GM21576 (cell line): Measurements from ENCODE around the gene PAFAH2.
"Not testable (repeated sequence)": the region's sequence is repeated elsewhere in the genome, so short reads cannot be mapped to it uniquely, and the experiment has no call there.

Experiments used
- ATAC-seq: cut with Tn5 transposase; IDR thresholded peaks from one replicate; pipeline ENCODE4 v1.9.1; 2021; ENCODE audit warnings: mild to moderate bottlenecking, moderate library complexity; ENCODE audit not compliant: unreplicated experiment

Gene PAFAH2

DNA sequence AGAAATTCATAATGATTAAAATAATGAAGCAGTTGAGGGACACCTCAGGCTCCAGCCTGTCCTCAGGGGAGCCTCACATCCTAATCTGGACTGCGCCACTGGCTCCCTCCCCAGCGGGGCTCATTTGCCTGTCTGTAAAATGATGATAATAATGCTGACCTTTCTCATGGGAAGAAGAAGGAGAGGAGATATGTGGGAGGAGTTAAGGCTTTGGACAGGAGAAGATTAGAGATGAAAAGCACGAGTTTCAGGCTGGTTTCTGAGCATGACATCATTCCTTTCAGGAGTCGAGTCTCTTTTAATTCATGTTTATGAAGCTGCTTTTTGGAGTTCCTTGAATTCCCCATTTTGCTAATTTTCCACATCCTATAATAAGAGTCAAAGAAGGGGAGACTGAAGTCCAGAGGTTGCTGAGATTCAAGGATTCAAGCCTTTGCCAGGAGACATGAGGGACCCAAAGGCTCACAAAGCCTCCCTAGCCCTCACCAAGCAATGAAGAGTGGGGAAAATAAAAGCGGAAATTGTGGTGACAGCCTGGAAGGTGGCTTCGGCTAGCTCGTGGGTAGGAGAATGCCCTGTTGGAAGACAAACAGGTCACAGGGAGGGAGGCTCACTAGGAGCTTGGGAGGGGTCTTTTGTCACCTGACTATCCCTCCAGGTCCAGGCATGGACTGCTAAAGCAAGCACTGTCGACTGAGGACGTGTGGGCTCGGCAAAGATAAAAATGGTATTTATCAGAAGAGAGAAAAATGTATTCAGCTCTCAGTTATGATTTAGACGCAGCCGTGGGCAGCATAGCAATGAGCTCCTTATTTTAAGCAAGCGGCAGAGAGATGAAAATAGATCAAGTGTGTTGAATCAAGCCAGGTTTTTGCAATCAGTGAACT lies 64.1 kb downstream of the PAFAH2 start:
- no peak for ATAC-seq

DNA sequence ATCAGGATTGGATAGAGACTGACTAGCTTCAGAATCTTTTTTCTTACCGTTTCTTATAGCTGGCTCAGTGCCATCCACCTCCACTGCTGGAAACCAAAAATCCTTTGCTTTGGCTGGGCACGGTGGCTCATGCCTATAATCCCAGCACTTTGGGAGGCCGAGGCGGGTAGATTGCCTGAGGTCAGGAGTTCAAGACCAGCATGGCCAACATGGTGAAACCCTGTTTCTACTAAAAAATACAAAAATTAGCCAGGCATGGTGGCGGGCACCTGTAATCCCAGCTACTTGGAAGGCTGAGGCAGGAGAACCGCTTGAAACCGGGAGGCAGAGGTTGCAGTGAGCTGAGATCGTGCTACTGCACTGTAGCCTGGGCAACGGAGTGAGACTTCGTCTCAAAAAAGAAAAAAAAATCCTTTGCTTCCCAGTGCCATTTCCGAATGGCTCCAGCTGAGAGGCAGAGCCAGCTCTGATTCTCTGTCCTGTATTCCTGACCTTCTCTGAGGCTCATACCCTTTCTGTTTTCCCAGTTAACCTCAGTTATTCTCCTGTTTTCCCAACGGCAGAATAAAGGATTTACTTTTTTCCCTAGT lies 65.0 kb downstream of the PAFAH2 start:
- not testable (repeated sequence) for ATAC-seq

DNA sequence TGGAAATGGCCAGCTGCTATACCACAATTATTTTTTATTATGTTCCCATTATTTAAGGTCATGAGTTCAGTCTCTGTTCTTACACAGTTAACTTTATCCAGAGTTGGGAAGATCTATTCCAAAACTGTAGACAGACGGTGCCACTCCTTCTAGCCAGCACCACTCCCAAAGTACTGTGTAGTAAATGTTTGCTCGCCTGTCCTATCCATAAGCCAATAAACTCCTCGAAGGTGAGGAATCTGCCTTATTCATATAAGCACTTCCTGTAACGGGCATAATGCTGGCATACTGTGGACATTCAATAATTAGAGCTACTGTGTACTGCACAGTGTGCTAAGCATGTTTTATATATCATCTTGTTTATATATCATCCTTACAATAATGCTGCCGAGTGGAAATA lies 65.5 kb downstream of the PAFAH2 start:
- ATAC-seq: no peak

DNA sequence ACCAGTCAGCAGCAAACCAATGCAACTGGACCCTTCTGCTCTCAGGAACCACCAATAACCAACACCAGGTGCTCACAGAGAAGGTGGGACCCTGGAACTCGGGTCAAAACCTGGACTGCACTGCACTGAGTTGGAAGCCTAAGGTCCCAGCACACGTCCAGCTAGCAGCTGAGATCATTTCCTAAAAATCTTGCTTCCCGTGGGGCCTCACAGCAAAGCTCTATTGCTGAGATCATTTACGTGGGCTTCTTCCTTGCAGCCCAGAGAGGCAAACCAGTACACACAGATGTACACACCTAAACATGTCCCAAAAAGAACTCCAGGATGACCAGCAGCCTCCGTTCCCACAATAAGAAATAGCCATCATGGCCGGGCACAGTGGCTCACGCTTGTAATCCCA lies 68.8 kb downstream of the PAFAH2 start:
- no peak for ATAC-seq

DNA sequence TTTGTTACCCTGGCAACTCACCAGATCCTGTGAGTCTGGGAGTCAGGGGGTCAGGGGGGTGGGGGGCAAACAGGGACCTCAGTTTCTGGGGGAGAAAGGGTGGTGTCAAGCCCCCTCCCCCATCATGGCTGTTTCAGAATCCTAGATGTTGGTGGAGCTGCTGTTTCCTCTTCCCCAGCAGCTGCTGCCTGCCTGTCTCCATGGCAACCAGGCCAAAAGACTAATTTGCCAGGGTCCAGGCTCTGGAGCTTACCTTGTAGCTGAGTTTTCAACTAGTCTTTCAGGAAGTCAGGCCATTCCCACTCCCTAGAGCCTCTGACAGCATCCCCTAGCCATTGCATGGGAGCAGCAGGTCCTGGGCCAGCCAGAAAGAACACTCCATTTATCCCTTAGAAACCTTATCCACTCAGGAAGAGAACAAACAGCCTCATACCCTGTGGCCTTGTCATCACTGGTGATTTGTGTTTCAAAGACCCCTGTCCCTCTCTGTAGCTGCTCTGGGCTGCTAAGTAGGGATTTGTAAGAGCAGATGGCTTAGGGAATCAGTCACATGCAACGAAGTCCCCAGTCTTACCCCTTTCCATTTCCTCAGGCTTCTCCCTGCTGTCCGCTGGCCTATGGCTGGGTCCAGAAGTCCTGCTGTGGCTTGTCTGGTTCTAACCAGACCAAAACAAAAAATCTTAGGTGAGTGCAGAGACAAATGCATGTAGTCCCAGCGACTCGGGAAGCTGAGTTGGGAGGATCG lies 70.2 kb downstream of the PAFAH2 start:
- no peak for ATAC-seq

DNA sequence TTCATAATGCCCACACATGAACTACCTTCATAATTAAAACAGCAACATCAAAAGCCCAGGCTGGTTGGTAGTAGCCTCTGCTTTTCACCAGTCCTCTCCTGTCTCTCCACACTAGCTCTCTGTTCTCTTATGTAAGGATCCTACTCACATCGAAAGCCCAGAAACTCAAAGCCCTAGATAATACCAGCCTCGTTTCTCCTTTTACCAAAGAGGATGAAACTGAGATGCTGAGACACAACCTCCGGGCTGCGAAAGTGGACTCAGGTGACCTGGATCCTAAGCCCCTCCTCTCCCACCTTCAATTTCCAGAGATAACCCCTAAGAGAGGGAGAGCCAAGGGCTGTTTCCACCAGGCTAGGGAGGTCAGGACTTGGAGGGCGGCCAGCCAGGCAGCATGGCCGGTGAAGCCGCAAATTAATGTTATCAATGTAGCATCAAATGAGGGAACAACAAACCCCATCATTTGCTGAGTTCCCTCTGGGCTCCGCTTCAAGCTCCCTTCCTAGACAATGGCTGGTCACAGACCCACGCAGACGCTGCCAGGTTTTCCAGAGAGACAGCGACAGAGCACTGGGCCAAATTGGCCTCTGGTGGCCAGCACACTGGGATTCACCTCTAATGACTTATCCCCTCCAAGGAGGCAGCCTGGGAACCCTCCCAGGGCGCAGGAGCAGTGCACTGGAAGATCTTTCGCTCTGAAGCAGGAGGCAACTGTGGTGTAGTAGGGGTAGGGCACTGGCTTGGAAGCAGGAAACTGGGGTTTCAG lies 70.9 kb downstream of the PAFAH2 start:
- ATAC-seq: no peak

DNA sequence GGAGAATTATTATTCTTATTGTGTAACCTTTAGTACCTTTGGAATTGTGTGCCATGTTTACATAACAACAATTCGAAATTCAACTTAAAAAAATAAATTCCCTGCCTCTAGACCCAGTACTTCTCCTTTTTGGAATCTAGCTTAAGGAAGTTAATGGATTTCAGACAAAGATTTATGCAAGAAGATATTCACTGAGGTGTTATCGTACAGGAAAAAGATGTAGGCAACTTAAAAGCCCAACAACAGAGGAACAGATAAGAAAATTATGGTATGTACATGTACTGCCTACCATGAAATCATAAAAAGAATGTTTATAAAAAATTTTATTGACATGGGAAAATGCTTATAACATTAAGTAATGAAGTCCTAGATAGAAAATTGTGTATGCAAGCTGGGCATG lies 73.4 kb downstream of the PAFAH2 start:
- ATAC-seq: no peak

DNA sequence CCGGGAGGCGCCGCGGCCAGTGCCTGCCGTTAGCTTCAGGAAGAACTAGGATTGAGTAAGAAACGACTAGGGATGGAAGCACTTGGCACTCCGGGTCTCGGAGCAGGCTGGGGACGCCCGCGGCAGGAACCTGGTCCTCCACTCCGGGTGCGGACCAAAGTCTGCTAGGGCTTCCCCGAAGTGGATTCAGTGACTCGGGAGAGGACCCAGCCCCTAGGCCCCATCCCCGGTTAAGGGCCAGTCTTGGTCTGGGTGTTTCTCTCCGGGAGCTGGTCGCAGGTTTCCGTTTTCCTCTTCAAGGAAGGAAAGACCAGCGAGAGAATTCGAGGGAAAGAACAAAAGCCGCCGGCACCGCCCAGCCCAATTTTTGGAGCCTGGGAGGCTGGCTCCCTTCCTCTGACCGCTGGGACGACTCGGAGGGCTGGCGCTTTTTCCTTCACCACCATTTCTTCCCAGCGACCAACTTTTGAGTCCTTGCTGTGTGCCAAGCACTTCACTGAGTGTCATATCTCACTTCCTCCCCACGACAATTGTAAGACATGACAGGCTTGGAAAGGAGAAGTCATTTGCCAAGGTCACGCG lies 74.8 kb downstream of the PAFAH2 start:
- no peak for ATAC-seq

DNA sequence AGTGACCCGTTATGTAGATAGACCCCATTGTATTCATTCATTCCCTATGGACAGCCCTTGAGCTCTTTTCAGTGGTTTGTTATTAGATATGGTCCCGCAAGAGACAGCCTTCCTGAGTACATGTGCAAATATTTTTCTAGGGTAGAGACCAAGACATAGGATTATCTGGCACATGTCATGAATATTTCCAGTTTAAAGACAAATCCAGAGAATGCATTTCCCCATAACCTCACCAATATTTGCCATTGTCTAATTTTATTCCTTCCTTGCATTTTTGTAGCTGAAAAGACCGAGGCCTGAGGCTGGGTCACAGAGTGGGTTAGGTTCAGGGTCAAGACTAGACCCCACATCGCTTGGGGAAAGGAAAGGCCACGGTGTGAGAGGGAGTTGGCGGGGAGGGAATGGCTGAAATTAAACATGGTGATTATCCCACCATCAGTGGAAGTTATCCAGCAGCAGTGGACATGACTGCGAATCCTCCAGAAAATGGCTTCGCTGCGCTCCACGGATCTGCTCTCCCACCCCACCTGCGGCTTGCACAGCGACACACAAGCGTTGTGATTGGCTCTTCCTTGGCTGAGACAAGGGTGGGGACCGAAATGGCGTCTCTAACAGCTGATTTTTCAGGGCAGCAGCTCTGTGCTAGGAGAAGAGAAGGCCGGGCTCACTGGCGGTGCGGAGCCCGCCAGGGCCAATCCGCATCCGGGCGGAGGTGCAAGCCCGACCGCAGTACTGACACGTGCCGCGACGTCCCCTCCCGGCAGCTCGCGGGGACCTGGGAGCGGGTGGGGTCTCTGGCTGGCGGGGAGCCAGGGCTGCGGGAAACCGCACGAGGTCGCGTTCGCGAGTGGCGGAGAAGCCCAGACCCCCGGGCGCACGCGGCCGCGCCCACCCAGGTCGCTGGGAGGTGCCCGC lies 75.5 kb downstream of the PAFAH2 start:
- ATAC-seq: no peak

DNA sequence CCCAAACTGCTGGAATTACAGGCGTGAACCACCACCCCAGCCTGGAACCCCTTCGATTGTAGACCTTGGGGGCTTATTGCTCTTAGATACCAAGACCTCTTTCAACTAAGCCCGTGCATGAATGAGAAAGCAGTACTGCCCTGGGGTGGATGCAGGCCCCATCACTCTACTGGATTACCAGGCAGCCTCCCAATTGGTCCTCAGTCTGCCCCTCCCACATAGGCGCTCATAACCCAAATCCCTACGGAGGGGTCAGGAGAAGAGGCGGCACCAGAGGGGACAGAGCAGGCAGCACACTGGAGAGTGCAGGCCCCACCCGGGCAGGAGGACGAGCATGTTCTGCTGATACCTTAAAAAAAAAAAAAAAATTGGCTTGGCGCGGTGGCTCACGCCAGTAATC lies 79.2 kb downstream of the PAFAH2 start:
- no peak for ATAC-seq

DNA sequence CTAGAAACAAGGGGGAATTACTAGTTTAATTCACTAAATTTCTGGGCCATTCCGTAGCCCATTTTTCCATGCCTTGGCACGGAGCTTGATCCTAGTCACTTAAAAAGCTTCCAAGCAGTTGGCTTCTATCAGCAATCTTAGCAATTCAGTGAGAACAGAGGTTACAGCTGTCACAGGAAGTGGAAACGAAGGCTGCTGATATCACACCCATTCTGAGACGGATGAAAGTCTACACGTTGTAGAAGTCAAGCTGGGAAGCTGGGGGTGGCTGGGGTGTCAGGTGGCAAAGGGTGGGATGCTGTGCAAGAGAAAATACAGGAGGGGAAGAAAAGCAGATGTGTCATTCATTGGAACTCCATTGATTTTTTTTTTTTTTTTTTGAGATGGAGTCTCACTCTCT lies 79.9 kb downstream of the PAFAH2 start:
- no peak for ATAC-seq

DNA sequence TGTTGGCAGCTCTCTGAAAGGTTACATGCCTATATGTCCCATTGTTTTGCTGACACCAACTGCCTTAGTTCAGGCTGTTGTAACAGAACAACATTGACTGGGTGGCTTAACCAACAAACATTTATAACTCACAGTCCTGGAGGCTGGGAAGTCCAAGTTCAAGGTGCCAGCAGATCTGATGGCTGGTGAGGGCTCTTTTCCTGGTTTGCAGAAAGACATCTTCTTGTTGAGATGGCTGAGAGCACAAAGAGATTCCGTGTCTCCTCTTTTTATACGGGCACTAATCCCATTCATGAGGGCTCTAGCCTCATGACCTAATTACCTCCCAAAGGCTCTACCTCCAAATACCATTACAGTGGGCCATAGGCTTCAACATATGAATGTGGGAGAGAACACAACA lies 81.4 kb downstream of the PAFAH2 start:
- no peak for ATAC-seq

DNA sequence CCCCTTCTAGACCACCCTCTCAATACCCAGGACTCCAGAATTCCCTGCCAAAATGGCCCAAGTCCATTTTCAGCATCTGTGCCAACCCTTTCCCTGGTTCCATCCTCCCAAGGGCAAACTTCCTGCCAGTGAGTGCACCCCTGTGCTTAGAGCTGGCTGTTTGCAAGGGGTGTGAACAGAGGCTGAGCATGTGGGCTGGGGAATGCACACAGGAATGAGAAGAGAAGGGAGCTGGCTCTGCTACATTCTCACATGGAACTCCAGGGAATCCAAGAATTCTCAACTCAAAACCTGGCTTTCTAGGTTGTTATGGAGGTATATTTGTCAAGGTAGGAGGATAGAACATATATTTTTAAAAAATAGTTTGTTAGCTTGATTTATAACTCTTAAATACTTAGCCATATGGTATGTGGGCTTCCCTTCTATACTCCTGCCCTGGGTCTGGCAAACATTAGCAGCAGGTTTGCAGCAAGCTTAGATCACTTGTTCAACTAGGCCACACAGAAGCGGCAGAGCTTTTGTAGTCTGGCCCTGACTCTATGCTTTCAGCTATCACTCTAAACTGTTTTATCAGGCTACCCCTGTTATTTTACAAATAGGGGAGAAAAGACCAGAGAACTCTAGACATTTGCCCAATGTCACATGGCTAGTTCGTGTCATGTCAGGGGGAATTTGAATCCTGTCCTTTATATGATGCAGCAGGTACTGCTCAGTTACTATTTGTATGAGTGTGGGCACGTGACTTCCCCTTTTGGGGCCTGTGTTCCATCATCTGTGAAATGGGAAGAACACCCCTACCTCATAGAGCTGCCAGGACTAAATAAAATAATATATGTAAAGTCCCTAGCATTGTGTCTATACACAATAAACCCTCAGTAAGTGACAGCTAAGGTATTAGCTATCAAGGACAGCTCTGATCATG lies 83.5 kb downstream of the PAFAH2 start:
- ATAC-seq: no peak

DNA sequence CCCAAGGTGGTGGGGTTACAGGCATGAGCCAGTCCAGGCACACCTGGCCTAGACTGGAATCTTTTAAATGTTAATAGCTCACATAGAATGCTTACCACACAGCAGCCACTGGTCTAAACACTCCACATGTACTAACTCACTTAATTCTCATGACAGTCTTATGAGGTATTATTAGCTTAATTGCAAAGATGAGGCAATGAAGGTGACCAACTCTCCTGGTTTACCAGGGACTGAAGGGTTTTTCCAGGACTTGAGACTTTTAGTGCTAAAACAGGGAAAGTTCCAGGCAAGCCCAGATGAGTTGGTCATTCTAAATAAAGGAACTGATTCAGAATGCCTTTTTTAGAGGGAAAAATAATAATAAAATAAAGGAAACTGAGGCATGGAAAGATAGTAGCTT lies 84.7 kb downstream of the PAFAH2 start:
- ATAC-seq: no peak

DNA sequence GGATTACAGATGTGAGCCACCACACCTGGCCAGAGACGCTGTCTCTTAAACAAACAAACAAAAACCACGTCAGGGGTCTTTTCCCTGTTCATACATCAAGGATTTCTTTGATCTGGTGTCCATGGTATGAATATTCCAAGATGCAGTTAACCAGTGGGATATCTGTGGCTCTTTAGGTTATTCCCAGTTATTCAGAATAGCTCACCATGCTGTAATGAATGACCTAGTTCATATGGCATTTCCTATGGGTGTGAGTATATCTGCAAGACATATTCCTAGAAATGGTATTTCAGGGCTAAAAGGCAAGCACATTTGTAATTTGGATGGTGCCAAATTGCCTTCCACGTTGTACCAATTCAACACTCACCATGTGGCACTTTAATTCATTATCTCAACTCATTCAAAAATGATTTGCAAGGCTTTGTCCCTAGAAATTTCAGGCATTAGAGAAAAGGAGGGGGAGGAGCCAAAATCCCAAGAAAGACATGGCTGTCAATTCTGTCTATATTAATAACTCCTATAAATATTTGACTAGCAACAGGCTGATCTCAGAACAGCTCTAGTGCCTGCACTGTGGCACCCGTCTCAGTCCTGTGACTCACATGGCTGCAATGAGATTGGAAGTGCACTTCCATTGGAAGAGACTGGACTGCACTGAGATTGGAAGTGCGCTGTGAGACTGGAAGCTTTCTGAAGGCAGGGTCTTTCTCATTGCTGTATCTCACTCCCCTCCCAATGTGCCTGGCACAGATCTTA lies 85.6 kb downstream of the PAFAH2 start:
- no peak for ATAC-seq

DNA sequence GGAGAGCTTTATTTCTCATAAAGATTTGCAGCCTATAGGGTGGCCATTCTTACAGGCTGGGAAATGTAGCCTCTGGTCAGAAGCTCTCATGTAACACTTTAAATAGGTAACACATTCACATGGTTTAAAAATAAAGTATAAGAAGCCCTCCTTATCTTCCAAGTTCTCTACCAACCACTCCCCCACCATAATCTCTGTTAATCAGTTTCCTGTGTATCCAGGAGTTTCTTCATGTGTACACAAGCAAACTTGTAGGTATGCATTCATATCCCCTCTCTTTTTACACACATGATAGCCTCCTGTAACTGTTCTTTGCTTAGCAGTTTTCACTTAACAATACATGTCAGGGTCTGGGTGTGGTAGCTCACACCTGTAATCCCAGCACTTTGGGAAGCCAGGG lies 86.7 kb downstream of the PAFAH2 start:
- no peak for ATAC-seq
